B cell (primary cell): Measurements from ENCODE around the gene CCDC50. TPM values are rescaled to one million over a fixed set of nuclear protein-coding genes. Genes with fewer than 3 reads are reported as not detected.

Experiments used
- ATAC-seq: fragments of 200-7000 bp; cut with Tn5 transposase; one replicate; pipeline ENCODE4 v1.10.0; 2021; ENCODE audit warnings: low read depth, mild to moderate bottlenecking, moderate number of reproducible peaks, moderate library complexity
- CTCF ChIA-PET: fragments of 350-600 bp; sonication (Branson Sonifier 250); formaldehyde crosslinking; loops from one replicate; lab custom pipeline; 2021; ENCODE audit warnings: antibody characterized with exemption, inconsistent platforms; lab: Charles Lee
- POLR2A ChIA-PET: fragments of 350-600 bp; sonication (Branson Sonifier 250); formaldehyde crosslinking; loops from one replicate; lab custom pipeline; 2021; ENCODE audit warnings: antibody characterized with exemption; lab: Charles Lee
- DNase-seq: peaks from one replicate; pipeline ENCODE4 v3.0.0; 2013
- H2AFZ ChIP-seq: 2 replicates; pipeline ENCODE4 v1.6.1; 2012; ENCODE audit warnings: mild to moderate bottlenecking, low read depth, low read length; ENCODE audit not compliant: insufficient read depth, poor library complexity, severe bottlenecking
- H3K27ac ChIP-seq, 2 donors: 1 replicate in 1 of 2; 2 replicates in 1 of 2; pipeline ENCODE4 v1.5.1; 2012 to 2013; ENCODE audit warnings: low read length in 2 of 2, mild to moderate bottlenecking in 2 of 2, moderate library complexity in 1 of 2
- H3K27me3 ChIP-seq, 4 experiments: fragments of 200-600 bp in 1 of 4; sonication (generic) in 1 of 4; replicated peaks in 1 of 4; 1 replicate in 2 of 4; 2 replicates in 2 of 4; pipeline versions ENCODE4 v1.6.1 to v1.7.0; 2013 to 2016; ENCODE audit warnings: low read length in 3 of 4, mild to moderate bottlenecking in 2 of 4, mixed read lengths in 1 of 4, moderate library complexity in 1 of 4; ENCODE audit not compliant: insufficient read depth in 4 of 4, control insufficient read depth in 3 of 4; ENCODE audit errors: control extremely low read depth in 1 of 4
- H3K36me3 ChIP-seq, 2 experiments: replicated peaks in 1 of 2; 1 replicate in 1 of 2; 2 replicates in 1 of 2; pipeline versions ENCODE4 v1.6.1 to v1.7.1; 2013; ENCODE audit warnings: low read length in 1 of 2; ENCODE audit not compliant: insufficient read depth in 2 of 2, control insufficient read depth in 1 of 2; ENCODE audit errors: control extremely low read depth in 1 of 2, extremely low read depth in 1 of 2
- H3K4me1 ChIP-seq, 2 donors: fragments of 200-600 bp in 1 of 2; sonication (generic) in 1 of 2; 1 replicate in 1 of 2; 2 replicates in 1 of 2; pipeline versions ENCODE4 v1.5.1 to v1.6.1; 2013 to 2017; ENCODE audit warnings: low read length in 2 of 2; ENCODE audit not compliant: control insufficient read depth in 2 of 2, insufficient read depth in 2 of 2
- H3K4me2 ChIP-seq: replicated peaks from 2 replicates; pipeline ENCODE3; 2012; ENCODE audit warnings: mild to moderate bottlenecking, low read depth, low read length; ENCODE audit not compliant: poor library complexity, severe bottlenecking
- H3K4me3 ChIP-seq, 5 experiments: fragments of 200-600 bp in 1 of 5; sonication (generic) in 1 of 5; 1 replicate in 3 of 5; 2 replicates in 2 of 5; pipeline versions ENCODE4 v1.5.1 to v1.7.0; 2011 to 2016; ENCODE audit warnings: low read length in 4 of 5, mild to moderate bottlenecking in 4 of 5, low read depth in 2 of 5, control low read depth in 1 of 5, moderate library complexity in 1 of 5; ENCODE audit not compliant: insufficient read depth in 1 of 5; ENCODE audit errors: control extremely low read depth in 1 of 5, extremely low read depth in 1 of 5
- H3K79me2 ChIP-seq: fragments of 200-600 bp; sonication (generic); one replicate; pipeline ENCODE4 v1.6.0; 2016; ENCODE audit warnings: low read length; ENCODE audit not compliant: control insufficient read depth, insufficient read depth
- H3K9ac ChIP-seq: fragments of 200-600 bp; sonication (generic); 2 replicates; pipeline ENCODE4 v1.6.1; 2017; ENCODE audit warnings: mild to moderate bottlenecking, low read length, moderate library complexity
- H3K9me3 ChIP-seq, 3 donors: one replicate each; pipeline versions ENCODE4 v1.6.1 to v1.7.1; 2013; ENCODE audit warnings: low read length in 2 of 3; ENCODE audit not compliant: control insufficient read depth in 2 of 3, insufficient read depth in 1 of 3; ENCODE audit errors: control extremely low read depth in 1 of 3
- H4K20me1 ChIP-seq: 2 replicates; pipeline ENCODE4 v1.6.0; 2012; ENCODE audit warnings: mild to moderate bottlenecking, low read length; ENCODE audit not compliant: insufficient read depth, control insufficient read depth, poor library complexity, severe bottlenecking
- H3K27ac Mint-ChIP-seq: one replicate; pipeline ENCODE4 v1.8.0; 2021; ENCODE audit warnings: mixed read lengths
- H3K27me3 Mint-ChIP-seq: one replicate; pipeline ENCODE4 v1.8.0; 2021; ENCODE audit warnings: mixed read lengths
- H3K4me1 Mint-ChIP-seq: one replicate; pipeline ENCODE4 v1.8.0; 2021; ENCODE audit warnings: mixed read lengths
- H3K4me3 Mint-ChIP-seq: one replicate; pipeline ENCODE4 v1.8.0; 2021; ENCODE audit warnings: mixed read lengths
- H3K9me3 Mint-ChIP-seq: one replicate; pipeline ENCODE4 v1.8.0; 2022; ENCODE audit warnings: mixed read lengths; ENCODE audit not compliant: insufficient read depth
- CTCF ChIP-seq: fragments of 200-600 bp; IDR thresholded peaks from one replicate; pipeline ENCODE4 v1.8.0; 2022; ENCODE audit warnings: antibody characterized with exemption, mild to moderate bottlenecking
- EZH2 ChIP-seq: IDR thresholded peaks from 2 replicates; pipeline ENCODE4 v1.6.1; 2012; ENCODE audit warnings: borderline replicate concordance, low read depth, mild to moderate bottlenecking, moderate library complexity, low read length; ENCODE audit not compliant: insufficient read depth, poor library complexity, severe bottlenecking
- WGBS: methylation state at CpG from one replicate; pipeline ENCODE4 v1.1.5; 2013; ENCODE audit warnings: missing lambda C conversion rate; ENCODE audit not compliant: insufficient coverage; 5-methylcytosine and 5-hydroxymethylcytosine counted together
- intact Hi-C: fragments of 100-400 bp; cut with micrococcal nuclease; formaldehyde crosslinking; loops from one replicate; pipeline ENCODE4 v1.10.0; 2022
- polyA plus RNA-seq: library from polyadenylated mRNA; depleted of rRNA; stranded (reverse); fragments of >200 nt; gene quantifications from 2 replicates; pipeline ENCODE4 v1.2.3, GENCODE V29; 2012
- total RNA-seq, 2 donors: library from RNA; stranded (reverse); fragments of 120-200 nt in 1 of 2; gene quantifications; 1 replicate in 1 of 2; 2 replicates in 1 of 2; pipeline versions ENCODE4 v1.2.3 to v1.2.4, GENCODE V29; 2013 to 2022

CCDC50 gene
- total and polyA plus RNA-seq, 2 donors (not counting 1 experiment from before 2014, with no cell fraction given), result 48.7 to 121 TPM

GRCh38 chr3:191398607-191399006, 69.4 kb downstream of the CCDC50 start:
- no peak for DNase-seq
- ChIA-PET POLR2A (no interaction called here), CTCF (no interaction called here)
- no peak overlapping the region for H3K4me2 ChIP-seq
- Mint-ChIP-seq H3K9me3 (no peaks in the 10 kb centered on the region), H3K4me3 (no peak overlapping the region), H3K4me1 (no peaks in the 10 kb centered on the region), H3K27ac (no peak overlapping the region), H3K27me3 (no peaks in the 10 kb centered on the region)
- no CpG with 5 or more reads among the region's 1 CpG for WGBS
- H3K9ac ChIP-seq, result no peak overlapping the region
- H2AFZ ChIP-seq, result no peak overlapping the region
- H3K27ac ChIP-seq, result no peak overlapping the region
- no peaks in the 10 kb centered on the region for H3K79me2 ChIP-seq
- no peaks in the 10 kb centered on the region for H4K20me1 ChIP-seq
- TF ChIP-seq EZH2 (no peak), CTCF (no peak)
- intact Hi-C loops, result no loop called here
- peaks cover 7 to 25% of the 10 kb centered on the region in 2 experiments for H3K36me3 ChIP-seq
- ATAC-seq, result no peak
- H3K27me3 ChIP-seq, result no peaks in the 10 kb centered on the region
- no peaks in the 10 kb centered on the region for H3K4me1 ChIP-seq
- H3K9me3 ChIP-seq, result no peaks in the 10 kb centered on the region
- no peak overlapping the region for H3K4me3 ChIP-seq

- Histone ChIP-seq H3K4me1 (no peaks in the 10 kb centered on the region), H3K4me2 (no peak overlapping the region), H4K20me1 (no peaks in the 10 kb centered on the region), H3K4me3 (no peak overlapping the region), H3K9me3 (no peaks in the 10 kb centered on the region), H3K9ac (no peak overlapping the region), H3K36me3 (peaks cover 7 to 20% of the 10 kb centered on the region in 2 experiments), H2AFZ (no peak overlapping the region), H3K27ac (no peak overlapping the region), H3K27me3 (no peaks in the 10 kb centered on the region), H3K79me2 (no peaks in the 10 kb centered on the region)
- Mint-ChIP-seq H3K9me3 (no peaks in the 10 kb centered on the region), H3K27ac (peak overlapping the region; percentile 23), H3K4me3 (no peak overlapping the region), H3K4me1 (no peaks in the 10 kb centered on the region), H3K27me3 (no peaks in the 10 kb centered on the region)
- DNase-seq (no peak), ATAC-seq (no peak)
- 80% methylated on average over 1 of the region's 3 CpGs for WGBS
- intact Hi-C loops, result no loop called here
- TF ChIP-seq CTCF, result no peak
- no peak for TF ChIP-seq EZH2
- ChIA-PET POLR2A (no interaction called here), CTCF (interaction anchor here (0.7 to 1.9 kb wide), 2 partner anchors 156 to 268 kb away, joined by 3 to 5 read pairs; no protein-coding TSS in a partner anchor)
These were observed 70.7 kb downstream of the CCDC50 start for GRCh38 chr3:191399918-191400317.
